HG02840 (cell line): ENCODE measurements around the gene SOBP.

Experiments
- ATAC-seq: cut with Tn5 transposase; IDR thresholded peaks from one replicate; pipeline ENCODE4 v1.9.1; 2021; ENCODE audit warnings: mild to moderate bottlenecking, moderate library complexity, moderate number of reproducible peaks; ENCODE audit not compliant: unreplicated experiment, low FRiP score

Gene SOBP

DNA sequence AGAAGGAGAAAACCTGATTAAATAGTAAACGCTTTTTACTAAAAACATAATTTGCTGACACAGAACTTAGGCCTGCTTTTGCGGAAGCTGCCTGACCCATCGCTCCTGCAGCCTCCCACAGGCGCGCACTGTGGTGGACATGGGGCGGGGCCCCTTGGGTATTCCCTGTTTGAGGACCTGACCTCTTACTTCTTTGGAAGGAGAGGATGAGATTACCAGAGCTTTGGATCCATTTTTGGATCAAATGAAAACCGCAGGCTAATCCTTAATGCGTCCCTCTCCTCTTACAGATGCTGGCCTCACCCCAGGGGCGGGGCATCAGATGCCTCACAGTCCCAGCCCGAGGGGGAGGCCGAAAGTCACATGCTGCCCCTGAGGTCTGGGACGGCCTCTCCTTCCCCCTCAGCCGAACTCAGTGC lies 183.2 kb downstream of the SOBP start:
- no peak for ATAC-seq

DNA sequence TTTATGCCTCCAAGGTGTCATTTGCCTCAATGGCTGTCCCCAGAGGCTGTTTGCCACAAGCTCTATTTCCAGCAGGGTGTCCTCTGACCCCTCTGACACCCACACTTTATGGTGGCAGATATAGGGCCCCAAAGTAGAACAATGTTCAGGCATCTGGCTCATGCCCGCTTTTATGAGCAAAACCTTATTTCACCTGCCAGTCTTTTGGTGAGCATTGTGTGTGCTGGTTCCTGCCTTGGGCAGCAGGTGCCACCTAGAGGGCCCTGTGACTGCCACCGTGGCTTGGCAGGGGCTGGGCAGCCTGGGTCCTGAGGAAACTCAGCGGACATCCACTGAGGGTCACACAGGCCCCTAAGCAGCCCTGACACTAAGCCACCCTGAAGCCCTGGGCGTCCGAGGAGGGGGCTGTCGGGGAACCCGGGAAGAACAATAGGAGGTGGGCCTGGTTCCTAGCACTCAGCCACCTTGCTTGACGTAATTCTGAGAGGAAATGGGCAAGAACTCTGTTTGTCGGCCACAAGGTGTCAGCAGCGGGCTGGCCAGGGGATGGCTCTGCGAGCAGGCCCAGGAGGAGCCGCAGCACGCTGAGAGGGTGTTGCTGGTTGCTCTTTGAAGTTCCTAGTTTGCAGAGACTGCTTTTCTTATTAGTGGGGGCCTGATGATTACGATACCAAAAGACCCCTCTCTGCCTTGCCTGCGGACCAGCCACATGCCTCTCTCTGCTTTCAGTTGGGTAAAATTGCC lies 185.2 kb downstream of the SOBP start:
- peak; percentile 66 for ATAC-seq

DNA sequence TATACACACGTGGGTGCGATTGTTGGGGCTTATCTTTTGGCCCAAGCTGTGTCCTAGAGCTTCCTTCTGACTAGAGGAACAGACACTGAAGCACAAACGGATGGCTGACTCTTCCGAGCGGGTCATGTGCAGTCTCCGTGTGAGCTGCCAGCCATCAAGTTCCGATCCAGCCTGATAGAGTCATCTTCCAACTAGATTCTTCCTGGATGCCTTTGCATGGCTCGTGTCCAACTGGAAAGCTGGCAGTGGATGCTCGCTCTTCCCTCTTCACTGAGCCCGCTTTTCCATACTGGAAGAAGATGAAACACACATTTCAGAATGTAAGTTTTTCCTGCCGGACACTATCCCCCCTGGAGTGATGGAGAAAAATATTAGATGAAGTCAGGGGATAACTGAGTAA lies 186.1 kb downstream of the SOBP start:
- no peak for ATAC-seq

DNA sequence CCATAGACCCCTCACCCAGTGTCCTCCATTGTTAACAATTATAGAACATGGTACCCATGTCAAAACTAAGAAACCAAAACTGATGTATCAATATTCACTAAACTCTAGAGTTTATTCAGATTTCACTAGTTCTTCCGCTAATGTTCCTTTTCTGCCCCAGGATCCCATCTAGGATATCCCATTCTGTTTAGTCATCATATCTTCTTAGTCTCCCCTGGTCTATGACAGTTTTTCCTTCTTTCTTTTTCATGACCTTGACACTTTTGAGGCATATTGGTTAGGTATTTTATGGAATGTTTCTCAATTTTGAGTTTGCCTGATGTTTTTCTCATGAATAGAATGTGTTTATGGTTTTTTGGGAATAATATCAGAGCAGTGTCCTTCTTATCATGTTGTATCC lies 187.5 kb downstream of the SOBP start:
- no peak for ATAC-seq

DNA sequence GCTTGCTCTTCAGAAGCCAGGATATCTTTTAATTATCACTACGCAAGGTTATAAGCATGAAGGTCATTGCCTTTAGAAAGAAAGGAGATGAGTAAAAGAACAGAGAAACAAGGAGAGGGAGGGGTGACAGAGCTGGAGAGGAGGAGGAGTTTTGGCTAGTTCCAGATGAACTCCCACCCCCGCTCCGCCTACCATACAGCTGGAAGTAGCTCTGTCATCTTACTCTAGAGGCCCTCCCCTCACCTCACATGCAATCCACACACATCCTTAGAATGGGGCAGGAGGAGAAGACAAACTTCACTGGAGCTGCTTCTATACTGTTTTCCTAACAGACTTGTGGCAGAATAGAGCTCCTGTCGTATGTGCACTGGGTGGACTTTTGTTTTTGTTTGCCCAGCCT lies 189.5 kb downstream of the SOBP start:
- no peak for ATAC-seq

DNA sequence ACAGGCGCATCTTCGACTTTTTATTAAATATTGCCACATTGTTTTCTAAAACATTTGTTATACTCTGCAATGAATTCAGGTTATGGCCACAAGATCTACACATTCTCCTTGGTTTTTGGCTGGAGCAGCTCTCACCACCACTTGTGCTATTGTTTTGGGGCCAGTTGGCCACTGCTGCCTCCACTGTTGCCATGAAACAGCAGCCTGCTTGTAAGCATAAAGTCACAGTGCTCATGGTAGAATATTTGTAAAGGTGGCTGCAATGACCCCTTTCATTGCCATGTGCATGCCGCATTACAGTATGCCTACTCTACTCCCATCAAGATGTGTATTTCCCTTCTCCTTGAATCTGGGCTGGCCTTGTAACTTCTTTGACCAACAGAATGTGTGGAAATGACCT lies 192.8 kb downstream of the SOBP start:
- no peak for ATAC-seq

DNA sequence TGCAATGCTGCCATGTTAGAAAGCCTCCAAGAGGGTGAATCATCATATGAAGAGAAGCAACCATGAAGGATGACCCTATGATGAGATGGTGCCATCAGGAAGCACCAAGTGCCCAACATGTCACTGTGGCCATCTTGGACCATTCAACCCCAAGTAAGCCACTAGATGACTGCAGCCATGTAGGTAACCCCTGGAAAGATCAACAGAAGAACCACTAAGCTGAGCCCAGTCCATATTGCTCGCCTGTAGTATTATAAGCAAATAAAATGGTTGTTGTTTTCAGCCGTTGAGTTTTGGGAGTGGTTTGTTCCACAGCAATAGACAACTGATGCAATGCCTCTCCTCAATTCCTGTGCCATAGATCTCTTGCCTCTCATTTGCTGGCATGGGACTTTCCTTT lies 193.3 kb downstream of the SOBP start:
- no peak for ATAC-seq

DNA sequence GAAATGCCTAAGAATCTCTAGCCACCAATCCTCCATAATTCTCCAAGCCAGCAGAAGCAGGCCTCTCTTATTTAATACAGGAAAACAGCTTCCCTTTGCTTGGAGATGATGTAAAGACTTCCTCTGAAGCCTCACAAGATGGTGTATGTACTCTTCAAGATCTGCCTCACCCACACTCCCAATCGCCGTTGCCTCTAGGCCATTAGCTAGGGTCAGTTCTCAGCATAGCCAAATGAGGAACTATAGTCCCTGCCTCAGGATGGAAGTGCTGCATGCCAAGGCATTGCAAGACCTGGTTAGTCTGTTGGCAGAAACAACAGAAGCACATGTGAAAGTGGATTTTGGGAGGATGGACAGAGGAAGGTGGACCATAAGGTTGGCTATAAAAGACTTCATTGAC lies 195.1 kb downstream of the SOBP start:
- no peak for ATAC-seq

DNA sequence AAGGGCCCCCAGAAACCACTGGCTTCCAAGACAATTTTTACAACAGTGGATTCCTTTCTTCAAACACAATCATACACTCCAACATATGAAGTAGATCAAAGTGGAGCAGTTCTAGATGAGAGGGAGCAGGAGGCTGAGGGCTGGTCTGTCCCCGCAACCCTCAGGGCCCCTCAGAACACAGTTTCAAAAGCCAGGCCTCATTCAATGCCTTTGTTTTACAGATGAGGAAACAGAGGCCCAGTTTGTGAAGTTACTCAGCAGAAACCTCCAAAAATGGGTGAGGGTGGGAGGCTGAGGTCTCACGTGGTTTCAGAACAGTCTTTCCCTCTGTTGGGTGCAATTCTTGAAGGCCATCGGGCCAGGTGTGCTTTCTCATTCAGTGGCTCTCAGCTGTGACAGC lies 199.3 kb downstream of the SOBP start:
- no peak for ATAC-seq

DNA sequence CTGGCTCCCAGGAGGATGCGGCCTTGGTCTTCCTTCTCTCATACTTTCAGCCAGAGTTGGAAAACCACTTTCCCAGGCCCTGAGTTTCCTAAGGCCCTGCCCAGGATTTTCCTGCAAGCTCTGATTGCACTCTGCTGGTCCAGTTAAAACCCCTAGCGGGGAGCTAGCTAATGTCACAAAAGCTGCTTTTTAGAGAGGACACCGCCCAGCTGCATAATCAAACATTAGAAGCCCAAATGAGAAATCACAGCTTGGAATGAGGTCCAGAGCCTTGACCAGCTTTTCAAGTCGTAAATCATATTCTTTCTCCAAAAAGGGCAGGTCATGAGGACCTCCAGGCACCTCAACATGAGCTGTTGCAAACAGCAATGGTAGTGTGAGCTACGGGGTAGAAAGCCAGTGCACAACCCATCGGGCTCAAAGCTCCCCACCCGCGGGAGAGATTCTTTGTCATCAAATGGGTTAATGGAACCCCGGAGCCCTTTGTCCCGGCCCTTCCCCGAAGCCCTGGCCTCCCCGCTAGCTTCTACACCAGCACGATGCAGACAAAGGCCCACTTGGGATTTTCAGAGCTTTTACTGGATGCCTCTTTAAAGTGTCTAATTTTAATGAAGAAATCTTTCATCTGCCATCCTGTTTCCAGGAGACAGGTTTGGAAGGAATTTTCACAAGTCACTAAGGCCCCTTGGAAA lies 200.2 kb downstream of the SOBP start:
- ATAC-seq: no peak

DNA sequence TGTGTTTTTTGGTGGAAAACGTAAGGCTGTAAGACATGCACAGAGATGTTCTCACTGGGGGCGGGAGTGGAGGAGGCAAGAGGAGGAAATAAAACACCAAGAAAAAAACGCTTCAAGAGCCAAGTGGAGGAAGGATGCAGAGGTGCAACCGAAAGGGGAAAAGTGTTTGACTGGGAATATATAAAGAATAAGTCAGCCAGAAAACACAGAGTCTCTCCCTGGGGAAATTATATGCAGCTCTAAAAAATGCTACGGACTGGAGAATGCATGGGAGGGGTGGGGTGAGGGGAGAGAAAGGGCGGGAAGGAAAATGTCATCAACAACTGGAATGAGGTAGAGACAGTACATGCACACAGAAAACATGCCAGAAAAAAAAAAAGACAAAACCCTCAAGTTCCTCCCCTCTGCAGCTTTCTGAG lies 200.7 kb downstream of the SOBP start:
- no peak for ATAC-seq

DNA sequence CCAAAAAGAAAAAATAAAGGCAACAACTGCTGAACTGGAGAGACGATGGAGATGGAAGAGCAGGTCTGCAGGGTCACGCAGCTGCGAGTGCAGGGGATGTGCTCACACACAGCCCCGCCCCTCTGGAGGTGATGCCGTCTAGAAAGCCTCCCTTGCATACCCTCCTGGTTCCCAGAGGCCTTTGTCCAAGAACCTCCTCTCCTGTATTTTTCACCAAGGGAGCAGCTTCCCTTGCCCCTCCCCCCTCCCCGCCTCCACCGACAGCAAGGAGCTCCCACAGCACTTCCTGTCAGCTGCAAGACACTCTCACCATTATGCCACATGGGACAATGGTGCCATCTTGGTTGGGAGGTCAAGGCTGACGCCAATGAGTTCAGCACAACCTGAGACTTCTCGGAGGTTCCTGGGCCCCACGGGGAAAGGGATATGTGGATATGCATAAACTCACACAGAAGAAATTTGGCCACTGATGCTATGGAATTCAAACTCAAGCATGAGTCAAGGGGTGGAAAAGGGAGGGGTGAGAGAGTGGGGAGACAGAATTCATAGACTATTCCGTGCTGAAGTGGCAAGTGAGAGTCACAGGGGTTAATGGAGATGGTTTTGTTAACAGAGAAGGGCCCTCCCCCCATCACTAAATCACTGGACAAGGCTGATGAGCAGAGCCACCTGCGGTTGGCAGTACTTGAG lies 201.3 kb downstream of the SOBP start:
- ATAC-seq: no peak

DNA sequence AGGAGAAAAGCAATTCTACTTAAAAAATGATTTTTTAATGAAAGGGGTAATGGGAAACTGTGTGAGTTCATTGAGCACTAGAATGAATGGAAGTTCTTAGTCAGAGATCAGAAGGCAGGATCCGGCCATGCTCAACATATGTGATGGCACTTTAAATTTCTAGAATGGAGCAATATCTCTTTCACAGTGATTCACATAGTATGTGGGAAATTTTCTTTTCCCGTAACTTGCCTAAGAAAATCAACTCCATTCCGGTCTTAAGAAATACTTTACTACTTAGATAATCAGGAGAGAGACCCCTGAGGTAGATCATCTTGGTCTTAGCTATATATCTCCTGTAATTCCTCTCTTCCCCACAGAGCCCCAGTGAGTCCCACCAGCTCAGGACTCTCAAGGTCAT lies 202.4 kb downstream of the SOBP start:
- ATAC-seq: no peak

DNA sequence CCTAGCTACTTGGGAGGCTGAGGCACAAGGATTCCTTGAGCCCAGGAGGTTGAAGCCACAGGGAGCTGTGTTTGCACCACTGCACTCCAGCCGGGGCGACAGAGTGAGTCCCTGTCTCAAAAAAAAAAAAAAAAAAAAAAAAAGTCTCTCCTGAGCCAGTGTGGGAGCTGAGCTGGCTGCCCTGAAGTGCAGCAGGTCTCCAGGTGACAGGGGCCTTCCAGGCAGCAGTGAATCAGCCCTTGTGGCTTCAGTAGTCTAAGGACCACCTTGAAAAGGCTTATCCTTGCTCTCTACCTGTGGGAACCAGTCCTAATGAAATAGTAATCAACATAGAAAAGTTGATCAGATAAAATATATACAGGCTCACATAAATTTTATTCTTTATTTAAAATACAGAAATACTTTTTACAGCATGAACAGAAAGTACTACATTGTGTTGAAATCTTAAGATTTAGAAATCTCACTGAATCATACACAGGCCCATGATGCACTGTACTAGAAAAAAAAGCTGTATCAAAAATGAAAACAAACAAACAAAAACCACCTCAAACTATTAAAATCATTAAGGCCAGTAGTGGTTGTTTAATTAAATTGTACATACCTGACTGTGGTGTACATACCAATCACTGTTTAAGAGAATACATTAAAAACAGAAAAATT lies 205.3 kb downstream of the SOBP start:
- no peak for ATAC-seq

DNA sequence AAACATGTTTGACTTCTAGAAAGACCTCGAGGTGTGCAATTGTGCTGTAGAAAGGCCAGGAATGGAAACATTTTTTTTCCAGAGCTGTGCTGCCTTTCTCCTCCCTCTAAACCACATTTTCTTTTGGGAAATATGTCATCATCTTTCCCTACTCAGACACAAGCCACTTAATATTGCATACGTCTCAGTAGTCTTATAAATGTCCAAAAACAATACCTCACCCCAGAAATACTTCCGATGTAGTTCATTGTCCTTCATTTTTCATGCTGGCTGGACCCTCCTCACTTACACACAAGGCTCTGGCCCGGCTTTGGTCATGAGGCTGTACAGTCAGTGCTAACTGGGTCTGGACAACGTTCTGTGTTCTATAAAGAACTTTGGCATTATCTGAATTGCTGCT lies 207.8 kb downstream of the SOBP start:
- no peak for ATAC-seq

DNA sequence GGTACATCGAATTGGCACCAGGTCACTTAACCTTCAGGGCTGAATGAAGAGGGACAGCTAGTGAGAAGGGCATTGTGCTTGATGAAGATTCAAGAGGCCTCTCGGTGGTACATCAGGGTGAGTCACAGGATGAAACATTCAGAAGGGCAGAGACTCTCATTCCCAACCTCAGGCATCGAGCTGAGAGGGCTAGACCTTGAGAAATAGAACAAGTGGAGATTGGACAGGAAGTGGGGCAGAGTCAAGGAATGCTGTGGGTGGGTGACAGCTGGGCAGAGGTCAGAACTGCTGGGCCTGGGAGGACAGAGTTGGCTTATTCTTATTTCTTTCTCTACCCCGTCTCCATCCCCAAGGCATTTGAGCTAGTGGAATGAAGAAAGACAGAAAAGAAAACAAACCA lies 208.2 kb downstream of the SOBP start:
- ATAC-seq: no peak

DNA sequence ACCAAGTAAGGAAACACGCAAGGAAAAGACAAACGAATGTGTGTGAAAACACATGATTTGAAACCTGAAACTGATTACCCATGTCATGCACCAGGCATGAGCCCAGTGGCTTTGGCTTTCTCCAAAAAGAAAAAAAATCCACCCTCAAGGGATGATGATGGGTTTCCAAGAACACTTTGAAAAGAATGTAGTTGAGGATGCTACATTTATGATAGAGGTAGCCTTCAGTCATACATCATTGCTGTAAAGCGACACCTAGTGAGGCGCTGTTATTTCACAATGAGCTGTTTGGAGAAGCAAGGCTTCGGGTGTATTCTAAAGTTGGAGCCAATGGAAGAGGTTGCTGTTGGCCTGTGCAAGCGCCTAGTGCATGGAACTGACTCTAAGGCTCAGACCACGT lies 209.3 kb downstream of the SOBP start:
- no peak for ATAC-seq

DNA sequence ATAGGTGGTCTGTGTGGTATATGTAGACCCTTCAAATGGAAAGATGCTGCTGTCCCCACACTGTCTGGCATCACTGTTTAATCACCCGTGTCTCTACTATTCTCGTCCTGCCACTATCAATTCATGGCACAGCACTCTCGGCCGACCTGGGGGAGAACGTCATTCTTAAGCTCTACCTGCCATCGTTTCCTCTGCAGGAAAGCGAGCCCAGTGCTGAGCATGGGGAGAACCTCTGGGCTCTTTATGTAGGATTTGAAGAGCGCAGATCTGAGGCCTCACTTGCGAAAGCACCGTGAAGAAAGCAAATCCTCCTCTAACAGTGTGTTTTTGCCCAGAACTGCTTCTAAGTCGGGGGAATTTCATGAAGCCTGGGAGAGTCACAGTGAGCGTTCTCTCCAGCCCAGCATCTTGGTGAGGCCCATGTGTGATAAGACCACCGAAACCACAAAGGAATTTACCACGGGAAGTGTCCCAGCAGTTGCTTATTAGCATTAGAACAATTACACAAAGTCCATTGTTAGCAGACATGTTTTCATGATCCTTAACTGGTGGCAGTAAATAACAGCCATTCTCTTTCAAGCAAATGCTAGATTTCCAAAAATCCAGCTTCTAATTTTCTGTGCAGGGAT lies 209.9 kb downstream of the SOBP start:
- no peak for ATAC-seq

DNA sequence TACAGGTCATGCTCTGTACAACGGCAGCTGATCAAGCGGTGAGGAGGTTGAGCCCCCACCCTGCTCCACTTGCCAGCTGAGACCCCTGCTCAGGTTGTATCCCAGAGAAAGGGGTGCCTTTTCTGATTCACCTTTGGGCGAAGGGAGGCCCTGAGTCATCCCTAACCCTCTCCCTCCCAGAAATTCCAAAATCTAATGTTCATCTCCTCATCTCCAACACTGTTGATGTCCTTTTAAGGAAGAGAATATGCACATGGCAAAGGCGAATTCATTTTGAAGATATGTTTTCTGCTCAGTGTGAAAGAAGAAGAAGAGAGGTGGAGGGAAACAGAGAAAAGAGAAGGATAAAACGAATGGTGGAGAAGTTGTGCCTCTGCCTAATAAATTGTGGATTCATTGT lies 213.7 kb downstream of the SOBP start:
- ATAC-seq: no peak

DNA sequence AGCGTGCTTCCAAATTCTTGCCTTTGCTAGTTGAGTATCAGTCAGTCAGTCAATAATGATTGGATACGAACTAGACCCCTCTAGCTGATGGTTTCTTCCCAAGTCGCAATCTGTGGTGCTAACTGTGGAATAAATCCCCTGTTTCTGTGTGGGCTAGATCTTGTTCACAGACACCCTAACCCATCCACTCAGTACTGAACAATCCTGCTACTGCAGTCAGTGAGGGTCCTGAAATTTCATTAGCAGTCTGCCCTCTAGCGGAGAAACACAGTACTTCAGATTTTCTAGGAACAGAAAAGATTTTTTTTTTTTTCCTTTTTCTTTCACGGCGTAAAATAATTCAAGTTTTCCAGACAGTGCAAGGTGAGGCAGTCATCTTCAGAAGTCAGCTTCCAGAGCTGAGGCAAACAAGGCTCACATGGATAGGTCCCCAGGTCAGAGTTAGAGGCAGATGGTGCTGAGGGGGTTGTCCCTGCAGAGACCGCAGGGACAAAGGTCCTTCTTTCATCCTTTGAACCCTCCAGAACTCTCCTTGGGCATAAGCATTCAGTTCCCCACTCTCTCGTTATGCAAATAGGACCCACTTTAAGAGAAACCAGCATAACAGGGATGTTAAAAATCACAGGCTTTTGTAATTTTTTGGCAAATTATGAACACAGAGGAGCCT lies 214.6 kb downstream of the SOBP start:
- no peak for ATAC-seq
